Measurements from ENCODE around the gene SCN2A.
"Not testable (repeated sequence)": the region's sequence is repeated elsewhere in the genome, so short reads cannot be mapped to it uniquely, and the experiment has no call there.

The SCN2A gene

DNA sequence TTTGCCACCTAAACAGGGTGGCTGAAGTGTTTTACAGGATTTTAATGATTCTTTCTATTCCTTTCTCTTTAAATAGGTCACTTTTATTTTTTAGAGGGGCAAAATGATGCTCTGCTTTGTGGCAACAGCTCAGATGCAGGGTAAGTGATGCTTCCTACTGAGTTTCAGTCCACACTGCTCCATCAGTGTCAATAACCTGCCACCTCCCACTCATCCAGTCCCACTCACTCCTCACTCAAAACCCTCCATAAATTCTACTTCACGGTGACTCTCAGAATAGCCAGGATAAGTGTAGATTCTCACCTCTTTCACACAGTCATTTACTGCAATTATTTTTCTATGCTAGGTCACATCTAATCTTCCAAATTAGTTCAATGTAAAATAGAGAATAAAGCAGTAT is 72.7 kb downstream of the SCN2A start:
- Histone ChIP-seq H3K9ac (ENCODE audit: low read length) (no peak overlapping the region), H3K36me3 (replicated peaks; ENCODE audit: low read depth, low read length) (peaks cover 4% of the 10 kb centered on the region), H3K27ac (ENCODE audit: low read length) (no peak overlapping the region), H3K9me3 (ENCODE audit: insufficient read depth, low read length) (no peaks in the 10 kb centered on the region), H3K4me2 (ENCODE audit: low read length) (no peak overlapping the region), H3K27me3 (ENCODE audit: low read depth, low read length) (no peaks in the 10 kb centered on the region), H3K79me2 (ENCODE audit: low read length) (no peaks in the 10 kb centered on the region), H4K20me1 (ENCODE audit: insufficient read depth, low read length) (no peaks in the 10 kb centered on the region), H2AFZ (ENCODE audit: low read depth, low read length) (no peak overlapping the region), H3K4me3 (ENCODE audit: low read length) (no peak overlapping the region), H3K4me1 (ENCODE audit: low read length) (no peaks in the 10 kb centered on the region)
- no peak for TF ChIP-seq EZH2phosphoT487 (IDR thresholded peaks at IDR 0.05; ENCODE audit: low read depth)
- no peak for TF ChIP-seq CTCF (IDR thresholded peaks at IDR 0.05; ENCODE audit: low read depth, low read length)

DNA sequence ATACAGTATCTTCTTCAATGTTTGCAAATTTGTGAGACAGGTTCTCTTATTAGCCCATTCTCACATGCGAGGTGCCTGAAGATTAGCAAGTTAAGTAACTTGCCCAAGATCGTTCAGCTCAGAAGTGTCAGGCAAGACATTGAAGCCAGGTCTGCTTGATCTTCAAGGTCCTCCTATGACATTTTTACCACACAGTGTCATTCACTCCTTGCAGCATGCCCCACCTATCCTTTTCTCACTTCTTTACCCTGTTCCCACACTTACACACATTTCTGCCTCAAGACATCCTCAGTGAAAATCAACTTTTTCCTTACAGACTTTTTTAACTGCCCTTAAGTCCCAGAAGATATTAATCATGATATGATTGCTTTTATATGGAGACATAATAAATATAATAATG is 73.8 kb downstream of the SCN2A start:
- Histone ChIP-seq H4K20me1 (ENCODE audit: insufficient read depth, low read length) (no peaks in the 10 kb centered on the region), H3K27ac (ENCODE audit: low read length) (no peak overlapping the region), H3K27me3 (ENCODE audit: low read depth, low read length) (no peaks in the 10 kb centered on the region), H3K9me3 (ENCODE audit: insufficient read depth, low read length) (no peaks in the 10 kb centered on the region), H3K4me2 (ENCODE audit: low read length) (no peak overlapping the region), H3K4me1 (ENCODE audit: low read length) (no peaks in the 10 kb centered on the region), H3K4me3 (ENCODE audit: low read length) (no peak overlapping the region), H3K36me3 (replicated peaks; ENCODE audit: low read depth, low read length) (peaks cover 4% of the 10 kb centered on the region), H3K9ac (ENCODE audit: low read length) (no peak overlapping the region), H2AFZ (ENCODE audit: low read depth, low read length) (no peak overlapping the region), H3K79me2 (ENCODE audit: low read length) (no peaks in the 10 kb centered on the region)
- TF ChIP-seq CTCF (IDR thresholded peaks at IDR 0.05; ENCODE audit: low read depth, low read length), result no peak
- no peak for TF ChIP-seq EZH2phosphoT487 (IDR thresholded peaks at IDR 0.05; ENCODE audit: low read depth)

DNA sequence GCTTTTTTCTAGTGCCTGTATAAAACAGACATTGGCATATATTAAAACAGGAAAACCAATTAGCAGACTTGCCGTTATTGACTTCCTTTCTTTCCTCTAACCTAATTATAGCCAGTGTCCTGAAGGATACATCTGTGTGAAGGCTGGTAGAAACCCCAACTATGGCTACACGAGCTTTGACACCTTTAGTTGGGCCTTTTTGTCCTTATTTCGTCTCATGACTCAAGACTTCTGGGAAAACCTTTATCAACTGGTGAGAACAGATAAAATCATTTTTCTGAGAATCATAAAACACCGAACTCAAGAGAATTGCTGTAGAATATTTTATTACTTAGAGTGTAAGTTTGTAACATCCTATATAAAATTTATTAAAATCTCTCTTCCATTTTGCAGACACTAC is 74.3 kb downstream of the SCN2A start:
- H3K27me3 ChIP-seq (ENCODE audit: low read depth, low read length), result no peaks in the 10 kb centered on the region
- H3K4me1 ChIP-seq (ENCODE audit: low read length), result no peaks in the 10 kb centered on the region
- H3K36me3 ChIP-seq (replicated peaks; ENCODE audit: low read depth, low read length), result peaks cover 4% of the 10 kb centered on the region
- no peak overlapping the region for H3K27ac ChIP-seq (ENCODE audit: low read length)
- no peaks in the 10 kb centered on the region for H4K20me1 ChIP-seq (ENCODE audit: insufficient read depth, low read length)
- H3K4me3 ChIP-seq (ENCODE audit: low read length), result no peak overlapping the region
- H3K4me2 ChIP-seq (ENCODE audit: low read length), result no peak overlapping the region
- H3K9ac ChIP-seq (ENCODE audit: low read length), result no peak overlapping the region
- no peak for TF ChIP-seq CTCF (IDR thresholded peaks at IDR 0.05; ENCODE audit: low read depth, low read length)
- no peak for TF ChIP-seq EZH2phosphoT487 (IDR thresholded peaks at IDR 0.05; ENCODE audit: low read depth)
- H2AFZ ChIP-seq (ENCODE audit: low read depth, low read length), result no peak overlapping the region
- no peaks in the 10 kb centered on the region for H3K79me2 ChIP-seq (ENCODE audit: low read length)
- no peaks in the 10 kb centered on the region for H3K9me3 ChIP-seq (ENCODE audit: insufficient read depth, low read length)

GRCh38 chr2:165328272-165328671 is 89.1 kb downstream of the SCN2A start:
- no peaks in the 10 kb centered on the region for H3K9me3 ChIP-seq (ENCODE audit: insufficient read depth, low read length)
- H3K27ac ChIP-seq (ENCODE audit: low read length), result no peak overlapping the region
- H3K4me3 ChIP-seq (ENCODE audit: low read length), result no peak overlapping the region
- H3K4me1 ChIP-seq (ENCODE audit: low read length), result 0 out of 2 replicates have a peak, but pooled peaks cover 5% of the 10 kb centered on the region
- no peaks in the 10 kb centered on the region for H3K27me3 ChIP-seq (ENCODE audit: low read depth, low read length)
- H3K79me2 ChIP-seq (ENCODE audit: low read length), result no peaks in the 10 kb centered on the region
- H3K4me2 ChIP-seq (ENCODE audit: low read length), result no peak overlapping the region
- H4K20me1 ChIP-seq (ENCODE audit: insufficient read depth, low read length), result no peaks in the 10 kb centered on the region
- H3K36me3 ChIP-seq (replicated peaks; ENCODE audit: low read depth, low read length), result peaks cover 11% of the 10 kb centered on the region
- no peak overlapping the region for H3K9ac ChIP-seq (ENCODE audit: low read length)
- H2AFZ ChIP-seq (ENCODE audit: low read depth, low read length), result no peak overlapping the region
- no peak for TF ChIP-seq EZH2phosphoT487 (IDR thresholded peaks at IDR 0.05; ENCODE audit: low read depth)
- TF ChIP-seq CTCF (IDR thresholded peaks at IDR 0.05; ENCODE audit: low read depth, low read length), result no peak

DNA sequence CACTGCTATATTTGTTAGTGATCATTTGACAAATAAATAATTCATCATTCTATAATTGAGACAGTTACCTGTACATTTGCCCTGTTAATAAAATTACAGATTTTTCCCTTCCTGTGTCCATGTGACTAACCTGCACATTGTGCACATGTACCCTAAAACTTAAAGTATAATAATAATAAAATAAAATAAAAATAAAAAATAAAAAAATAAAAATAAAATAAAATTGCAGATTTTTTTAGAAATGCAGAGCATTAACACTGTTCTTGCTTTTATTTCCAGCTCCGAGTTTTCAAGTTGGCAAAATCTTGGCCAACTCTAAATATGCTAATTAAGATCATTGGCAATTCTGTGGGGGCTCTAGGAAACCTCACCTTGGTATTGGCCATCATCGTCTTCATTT is 105.1 kb downstream of the SCN2A start:
- not testable (repeated sequence) for H3K4me3 ChIP-seq (ENCODE audit: low read length); H3K27ac ChIP-seq (ENCODE audit: low read length); H3K79me2 ChIP-seq (ENCODE audit: low read length); H2AFZ ChIP-seq (ENCODE audit: low read depth, low read length); H3K27me3 ChIP-seq (ENCODE audit: low read depth, low read length); H3K4me1 ChIP-seq (ENCODE audit: low read length); H3K36me3 ChIP-seq (replicated peaks; ENCODE audit: low read depth, low read length); H3K9me3 ChIP-seq (ENCODE audit: insufficient read depth, low read length); H3K9ac ChIP-seq (ENCODE audit: low read length); H4K20me1 ChIP-seq (ENCODE audit: insufficient read depth, low read length); H3K4me2 ChIP-seq (ENCODE audit: low read length)

Measured in OCI-LY3 (cell line).